CD4-positive, CD25-positive, alpha-beta regulatory T cell (primary cell): ENCODE results near the gene PIK3CD. TPM values are rescaled to one million over a fixed set of nuclear protein-coding genes. Genes with fewer than 3 reads are reported as not detected.

ENCODE experiments used
- ATAC-seq, 2 donors: fragments of 150-1000 bp; cut with Tn5 transposase; one replicate each; pipeline ENCODE4 v1.10.0; 2021; ENCODE audit warnings: low read depth in 2 of 2, moderate number of reproducible peaks in 2 of 2, moderate library complexity in 1 of 2
- DNase-seq, 3 donors: peaks; one replicate each; pipeline versions ENCODE4 v3.0.0 to v3.0.0-alpha.2; 2012 to 2022; ENCODE audit warnings: mixed read lengths in 1 of 3
- H3K27ac ChIP-seq: one replicate; pipeline ENCODE4 v1.7.0; 2013; ENCODE audit warnings: mild to moderate bottlenecking, low read length; ENCODE audit not compliant: insufficient read depth, poor library complexity, severe bottlenecking
- H3K27me3 ChIP-seq: one replicate; pipeline ENCODE4 v1.7.0; 2013; ENCODE audit warnings: low read length; ENCODE audit not compliant: control insufficient read depth, insufficient read depth
- H3K36me3 ChIP-seq: one replicate; pipeline ENCODE4 v1.7.0; 2013; ENCODE audit warnings: mild to moderate bottlenecking, low read length, moderate library complexity; ENCODE audit not compliant: control insufficient read depth, insufficient read depth
- H3K4me1 ChIP-seq: 2 replicates; pipeline ENCODE4 v1.7.0; 2013; ENCODE audit warnings: mild to moderate bottlenecking, low read length; ENCODE audit not compliant: insufficient read depth, control insufficient read depth, poor library complexity, severe bottlenecking
- H3K4me3 ChIP-seq: one replicate; pipeline ENCODE4 v1.7.0; 2013; ENCODE audit warnings: low read depth, mild to moderate bottlenecking, low read length, moderate library complexity
- H3K9me3 ChIP-seq, 2 experiments: 1 replicate in 1 of 2; 2 replicates in 1 of 2; pipeline ENCODE4 v1.7.0; 2013; ENCODE audit warnings: low read length in 2 of 2, mild to moderate bottlenecking in 1 of 2, moderate library complexity in 1 of 2; ENCODE audit not compliant: control insufficient read depth in 2 of 2
- H3K27ac Mint-ChIP-seq, 3 donors: one replicate each; pipeline ENCODE4 v1.8.0; 2020 to 2022; ENCODE audit warnings: mild to moderate bottlenecking in 3 of 3, mixed read lengths in 3 of 3, moderate library complexity in 2 of 3
- H3K27me3 Mint-ChIP-seq: one replicate; pipeline ENCODE4 v1.8.0; 2022; ENCODE audit warnings: mild to moderate bottlenecking, mixed read lengths
- H3K36me3 Mint-ChIP-seq: one replicate; pipeline ENCODE4 v1.8.0; 2020; ENCODE audit warnings: mixed read lengths
- H3K4me1 Mint-ChIP-seq, 4 donors: one replicate each; pipeline ENCODE4 v1.8.0; 2020 to 2022; ENCODE audit warnings: mixed read lengths in 4 of 4, mild to moderate bottlenecking in 1 of 4
- H3K4me3 Mint-ChIP-seq, 4 donors: one replicate each; pipeline ENCODE4 v1.8.0; 2020 to 2022; ENCODE audit warnings: mild to moderate bottlenecking in 4 of 4, mixed read lengths in 4 of 4, moderate library complexity in 3 of 4
- H3K9me3 Mint-ChIP-seq, 7 donors: one replicate each; pipeline ENCODE4 v1.8.0; 2020 to 2022; ENCODE audit warnings: mixed read lengths in 7 of 7, mild to moderate bottlenecking in 3 of 7, moderate library complexity in 2 of 7
- polyA plus RNA-seq, 4 donors: library from polyadenylated mRNA; unstranded; fragments of 300-500 nt; fragmentation: Illumina TruSeq; gene quantifications; one replicate each; pipeline ENCODE4 v1.2.3, GENCODE V29; 2021
- total RNA-seq: library from RNA; stranded (reverse); gene quantifications from one replicate; pipeline ENCODE4 v1.2.3, GENCODE V29; 2022

PIK3CD gene
- total and polyA plus RNA-seq, 5 donors from 2014 or later: 47.3 to 187 (median 55.4) TPM

- Mint-ChIP-seq H3K4me3 (peak overlapping the region; percentile 82 to 95 (median 92)), H3K36me3 (peaks cover 23% of the 10 kb centered on the region), H3K4me1 (peaks cover 7 to 88% (median 21%) of the 10 kb centered on the region in 4 donors), H3K27me3 (peaks cover 4% of the 10 kb centered on the region), H3K27ac (peak overlapping the region; percentile 93 to 100 (median 98)), H3K9me3 (no peaks in the 10 kb centered on the region)
- no peaks in the 10 kb centered on the region for H3K27me3 ChIP-seq
- peaks cover 89% of the 10 kb centered on the region for H3K4me1 ChIP-seq
- no peaks in the 10 kb centered on the region for H3K9me3 ChIP-seq
- H3K27ac ChIP-seq: peak overlapping the region; percentile 85
- DNase-seq (no peak), ATAC-seq (no peak)
- peak overlapping the region; percentile 70 for H3K4me3 ChIP-seq
- H3K36me3 ChIP-seq: peaks cover 47% of the 10 kb centered on the region
Measured at GRCh38 chr1:9718006-9718680, 66.6 kb downstream of the PIK3CD start.

DNA sequence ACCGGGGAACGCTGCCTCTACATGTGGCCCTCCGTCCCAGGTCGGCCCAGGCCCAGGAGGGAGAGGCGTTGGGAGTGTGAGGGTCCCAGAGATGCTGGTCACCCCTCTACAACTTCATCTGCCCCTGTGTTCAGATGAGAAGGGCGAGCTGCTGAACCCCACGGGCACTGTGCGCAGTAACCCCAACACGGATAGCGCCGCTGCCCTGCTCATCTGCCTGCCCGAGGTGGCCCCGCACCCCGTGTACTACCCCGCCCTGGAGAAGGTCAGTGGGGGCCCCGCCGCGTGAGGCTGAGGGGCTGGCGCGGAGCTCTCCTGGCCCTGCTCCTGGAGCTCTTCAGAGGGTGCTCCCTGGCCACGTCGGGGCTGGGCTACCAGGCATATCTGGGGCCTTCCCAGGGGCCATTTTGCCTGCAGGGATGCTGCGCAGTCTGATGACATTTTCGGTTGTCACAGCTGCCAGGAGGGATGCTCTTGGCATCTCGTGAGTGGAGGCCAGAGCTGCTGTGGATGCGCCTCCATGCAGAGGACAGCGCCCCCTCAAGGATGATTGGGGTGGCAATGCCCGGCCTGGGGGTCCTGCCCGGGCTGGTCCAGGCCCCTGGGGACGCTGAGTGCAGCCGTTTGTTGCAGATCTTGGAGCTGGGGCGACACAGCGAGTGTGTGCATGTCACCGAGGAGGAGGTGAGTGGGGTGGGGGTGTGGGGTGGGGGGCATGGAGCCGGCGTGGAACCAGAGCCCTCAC lies 68.6 kb downstream of the PIK3CD start:
- peak overlapping the region; percentile 81 for H3K27ac ChIP-seq
- H3K36me3 Mint-ChIP-seq: peaks cover 26% of the 10 kb centered on the region
- no peaks in the 10 kb centered on the region for H3K9me3 Mint-ChIP-seq
- no peak for DNase-seq
- H3K27me3 Mint-ChIP-seq: peaks cover 8% of the 10 kb centered on the region
- H3K4me1 Mint-ChIP-seq: peaks cover 0 to 89% (median 17%) of the 10 kb centered on the region in 4 donors
- no peaks in the 10 kb centered on the region for H3K27me3 ChIP-seq
- H3K4me3 ChIP-seq: no peak overlapping the region
- peaks cover 78% of the 10 kb centered on the region for H3K4me1 ChIP-seq
- no peaks in the 10 kb centered on the region for H3K9me3 ChIP-seq
- H3K4me3 Mint-ChIP-seq: peak overlapping the region in 3 of 4 donors; percentile 26 to 69 (median 31)
- peaks cover 60% of the 10 kb centered on the region for H3K36me3 ChIP-seq
- no peak for ATAC-seq
- H3K27ac Mint-ChIP-seq: peak overlapping the region; percentile 62 to 98 (median 89)

DNA sequence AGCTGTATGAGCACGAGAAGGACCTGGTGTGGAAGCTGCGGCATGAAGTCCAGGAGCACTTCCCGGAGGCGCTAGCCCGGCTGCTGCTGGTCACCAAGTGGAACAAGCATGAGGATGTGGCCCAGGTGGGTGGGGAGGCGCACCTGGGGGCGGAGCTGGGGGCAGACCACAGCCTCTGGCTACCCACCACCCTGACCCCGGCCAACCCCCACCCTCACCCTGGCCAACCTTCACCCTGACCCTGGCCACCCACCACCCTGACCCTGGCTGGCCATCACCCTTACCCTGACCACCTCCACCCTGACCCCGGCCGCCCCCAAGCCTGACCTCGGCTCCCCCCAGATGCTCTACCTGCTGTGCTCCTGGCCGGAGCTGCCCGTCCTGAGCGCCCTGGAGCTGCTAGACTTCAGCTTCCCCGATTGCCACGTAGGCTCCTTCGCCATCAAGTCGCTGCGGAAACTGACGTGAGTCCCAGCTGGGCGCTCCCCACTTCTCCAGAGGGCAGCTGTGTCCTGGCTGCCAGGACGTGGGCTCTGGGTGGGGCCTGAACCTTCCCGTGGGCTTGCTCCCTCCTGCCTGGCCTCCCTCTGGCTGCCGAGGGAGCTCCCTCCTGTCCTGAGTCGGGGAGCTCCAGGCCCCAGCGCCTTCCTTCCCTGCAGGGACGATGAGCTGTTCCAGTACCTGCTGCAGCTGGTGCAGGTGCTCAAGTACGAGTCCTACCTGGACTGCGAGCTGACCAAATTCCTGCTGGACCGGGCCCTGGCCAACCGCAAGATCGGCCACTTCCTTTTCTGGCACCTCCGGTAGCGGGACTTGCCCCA lies 69.5 kb downstream of the PIK3CD start:
- no peaks in the 10 kb centered on the region for H3K9me3 Mint-ChIP-seq
- peak overlapping the region in 2 of 3 donors; percentile 52 to 87 for H3K27ac Mint-ChIP-seq
- Histone ChIP-seq H3K4me1 (peaks cover 69% of the 10 kb centered on the region), H3K36me3 (peaks cover 56% of the 10 kb centered on the region), H3K27me3 (no peaks in the 10 kb centered on the region), H3K27ac (peak overlapping the region; percentile 81), H3K4me3 (no peak overlapping the region), H3K9me3 (no peaks in the 10 kb centered on the region)
- H3K27me3 Mint-ChIP-seq: peaks cover 8% of the 10 kb centered on the region
- ATAC-seq (no peak), DNase-seq (no peak)
- peak overlapping the region in 2 of 4 donors; percentile 21 to 22 for H3K4me3 Mint-ChIP-seq
- H3K36me3 Mint-ChIP-seq: peaks cover 26% of the 10 kb centered on the region
- peaks cover 0 to 83% (median 18%) of the 10 kb centered on the region in 4 donors for H3K4me1 Mint-ChIP-seq

DNA sequence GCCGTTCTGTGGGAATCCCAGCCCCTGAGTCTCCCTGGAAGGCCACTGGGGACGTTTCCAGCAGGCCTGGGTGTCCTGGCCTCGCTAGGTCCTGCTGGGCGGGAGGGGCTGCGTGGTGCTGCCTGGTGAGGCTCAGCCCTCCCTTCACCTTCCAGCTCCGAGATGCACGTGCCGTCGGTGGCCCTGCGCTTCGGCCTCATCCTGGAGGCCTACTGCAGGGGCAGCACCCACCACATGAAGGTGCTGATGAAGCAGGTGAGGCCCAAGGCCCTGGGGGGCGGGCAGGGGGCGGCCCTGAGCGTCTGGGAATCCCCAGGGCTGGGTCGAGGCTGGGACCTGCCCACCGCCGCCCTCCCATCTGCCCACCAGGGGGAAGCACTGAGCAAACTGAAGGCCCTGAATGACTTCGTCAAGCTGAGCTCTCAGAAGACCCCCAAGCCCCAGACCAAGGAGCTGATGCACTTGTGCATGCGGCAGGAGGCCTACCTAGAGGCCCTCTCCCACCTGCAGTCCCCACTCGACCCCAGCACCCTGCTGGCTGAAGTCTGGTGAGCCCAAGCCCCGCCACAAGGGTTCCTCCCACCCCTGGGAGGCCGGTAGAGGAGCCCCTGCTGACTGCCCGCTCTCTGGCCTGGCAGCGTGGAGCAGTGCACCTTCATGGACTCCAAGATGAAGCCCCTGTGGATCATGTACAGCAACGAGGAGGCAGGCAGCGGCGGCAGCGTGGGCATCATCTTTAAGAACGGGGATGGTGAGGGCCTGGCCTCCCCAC lies 70.3 kb downstream of the PIK3CD start:
- peak; percentile 66 to 76 (median 73) for DNase-seq
- Mint-ChIP-seq H3K9me3 (no peaks in the 10 kb centered on the region), H3K4me3 (peak overlapping the region in 1 of 4 donors; percentile 21), H3K27ac (peak overlapping the region; percentile 52 to 65 (median 56)), H3K27me3 (peaks cover 8% of the 10 kb centered on the region), H3K36me3 (peaks cover 28% of the 10 kb centered on the region), H3K4me1 (peaks cover 0 to 82% (median 20%) of the 10 kb centered on the region in 4 donors)
- no peak overlapping the region for H3K4me3 ChIP-seq
- H3K4me1 ChIP-seq: peaks cover 62% of the 10 kb centered on the region
- peak in 1 of 2 donors; percentile 20 for ATAC-seq
- H3K36me3 ChIP-seq: peaks cover 56% of the 10 kb centered on the region
- no peaks in the 10 kb centered on the region for H3K27me3 ChIP-seq
- H3K27ac ChIP-seq: peak overlapping the region; percentile 81
- no peaks in the 10 kb centered on the region for H3K9me3 ChIP-seq

GRCh38 chr1:9722378-9722749 lies 70.8 kb downstream of the PIK3CD start:
- peaks cover 60% of the 10 kb centered on the region for H3K36me3 ChIP-seq
- Mint-ChIP-seq H3K4me3 (peak overlapping the region in 1 of 4 donors; percentile 60), H3K9me3 (no peaks in the 10 kb centered on the region), H3K27ac (peak overlapping the region; percentile 20 to 65 (median 52)), H3K36me3 (peaks cover 29% of the 10 kb centered on the region), H3K27me3 (peaks cover 8% of the 10 kb centered on the region), H3K4me1 (peaks cover 0 to 83% (median 20%) of the 10 kb centered on the region in 4 donors)
- H3K4me3 ChIP-seq: no peak overlapping the region
- no peaks in the 10 kb centered on the region for H3K27me3 ChIP-seq
- H3K4me1 ChIP-seq: peaks cover 62% of the 10 kb centered on the region
- H3K27ac ChIP-seq: peak overlapping the region; percentile 81
- no peaks in the 10 kb centered on the region for H3K9me3 ChIP-seq
- DNase-seq: no peak
- ATAC-seq: no peak

DNA sequence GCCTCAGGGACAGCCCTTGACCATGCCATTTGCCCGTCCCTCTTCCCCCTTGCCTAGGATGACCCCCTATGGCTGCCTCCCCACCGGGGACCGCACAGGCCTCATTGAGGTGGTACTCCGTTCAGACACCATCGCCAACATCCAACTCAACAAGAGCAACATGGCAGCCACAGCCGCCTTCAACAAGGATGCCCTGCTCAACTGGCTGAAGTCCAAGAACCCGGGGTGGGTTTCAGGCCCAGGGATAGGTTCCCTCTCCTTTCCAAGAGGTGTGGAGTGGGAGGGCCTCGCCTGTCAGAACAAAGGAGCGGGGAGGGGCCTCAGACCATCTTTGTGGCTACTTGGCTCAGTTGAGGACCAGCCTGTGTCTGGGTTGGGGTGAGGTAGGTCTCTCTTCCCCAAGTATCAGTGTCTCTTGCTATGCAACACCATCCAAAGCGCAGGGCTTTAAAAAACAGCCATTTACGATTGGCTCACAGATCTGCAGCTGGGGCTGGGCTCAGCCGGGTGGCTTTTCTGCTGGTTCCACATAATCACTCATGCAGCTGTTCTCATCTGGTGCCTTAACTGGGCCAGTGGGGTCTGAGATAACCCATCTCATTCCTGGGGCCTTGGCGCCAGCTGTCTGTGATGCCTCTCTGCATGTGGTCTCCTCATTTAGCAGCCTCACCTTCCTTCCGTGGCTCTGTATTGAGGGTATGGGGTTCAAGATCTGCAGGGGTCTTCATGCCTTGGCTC lies 71.7 kb downstream of the PIK3CD start:
- H3K4me3 ChIP-seq: no peak overlapping the region
- peaks cover 62% of the 10 kb centered on the region for H3K36me3 ChIP-seq
- Mint-ChIP-seq H3K4me3 (peak overlapping the region in 3 of 4 donors; percentile 16 to 78 (median 60)), H3K4me1 (peaks cover 3 to 83% (median 19%) of the 10 kb centered on the region in 4 donors), H3K27me3 (peaks cover 4% of the 10 kb centered on the region), H3K27ac (peak overlapping the region in 1 of 3 donors; percentile 86), H3K9me3 (no peaks in the 10 kb centered on the region), H3K36me3 (peaks cover 30% of the 10 kb centered on the region)
- no peak for ATAC-seq
- no peaks in the 10 kb centered on the region for H3K9me3 ChIP-seq
- H3K4me1 ChIP-seq: peaks cover 61% of the 10 kb centered on the region
- no peak for DNase-seq
- H3K27ac ChIP-seq: peak overlapping the region; percentile 28
- H3K27me3 ChIP-seq: no peaks in the 10 kb centered on the region
